ENCODE measurements around the gene SLMAP.

The SLMAP gene

DNA sequence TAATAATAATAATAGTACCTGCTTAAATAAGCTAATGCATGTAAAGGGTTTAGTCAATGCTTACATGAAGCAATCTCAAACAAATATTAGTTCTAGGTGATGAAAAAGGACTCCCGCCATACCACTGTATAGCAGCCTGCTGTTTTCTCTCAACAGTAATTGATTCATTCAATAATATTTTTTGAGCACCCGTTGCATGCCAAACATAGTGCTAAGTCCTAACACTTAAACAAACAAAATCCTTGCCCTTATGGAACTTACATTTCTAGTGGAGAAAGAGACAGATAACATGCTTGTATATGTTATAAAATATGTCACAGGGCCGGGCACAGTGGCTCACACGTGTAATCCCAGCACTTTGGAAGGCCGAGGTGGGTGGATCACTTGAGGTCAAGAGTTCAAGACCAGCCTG lies 190.9 kb downstream of the SLMAP start:
- H3K4me2 ChIP-seq: no peak overlapping the region
- no peak overlapping the region for H2AFZ ChIP-seq (ENCODE audit: low read depth)
- TF ChIP-seq, protein P1, sequence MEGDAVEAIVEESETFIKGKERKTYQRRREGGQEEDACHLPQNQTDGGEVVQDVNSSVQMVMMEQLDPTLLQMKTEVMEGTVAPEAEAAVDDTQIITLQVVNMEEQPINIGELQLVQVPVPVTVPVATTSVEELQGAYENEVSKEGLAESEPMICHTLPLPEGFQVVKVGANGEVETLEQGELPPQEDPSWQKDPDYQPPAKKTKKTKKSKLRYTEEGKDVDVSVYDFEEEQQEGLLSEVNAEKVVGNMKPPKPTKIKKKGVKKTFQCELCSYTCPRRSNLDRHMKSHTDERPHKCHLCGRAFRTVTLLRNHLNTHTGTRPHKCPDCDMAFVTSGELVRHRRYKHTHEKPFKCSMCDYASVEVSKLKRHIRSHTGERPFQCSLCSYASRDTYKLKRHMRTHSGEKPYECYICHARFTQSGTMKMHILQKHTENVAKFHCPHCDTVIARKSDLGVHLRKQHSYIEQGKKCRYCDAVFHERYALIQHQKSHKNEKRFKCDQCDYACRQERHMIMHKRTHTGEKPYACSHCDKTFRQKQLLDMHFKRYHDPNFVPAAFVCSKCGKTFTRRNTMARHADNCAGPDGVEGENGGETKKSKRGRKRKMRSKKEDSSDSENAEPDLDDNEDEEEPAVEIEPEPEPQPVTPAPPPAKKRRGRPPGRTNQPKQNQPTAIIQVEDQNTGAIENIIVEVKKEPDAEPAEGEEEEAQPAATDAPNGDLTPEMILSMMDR (conservative IDR thresholded peaks at IDR 0.05; ENCODE audit: low read depth, low read length): no peak
- H3K36me3 ChIP-seq (ENCODE audit: insufficient read depth): no peaks in the 10 kb centered on the region
- H3K79me2 ChIP-seq (ENCODE audit: insufficient read depth, low read depth): no peaks in the 10 kb centered on the region
- no peaks in the 10 kb centered on the region for H3K4me1 ChIP-seq (ENCODE audit: low read depth, poor library complexity, severe bottlenecking)
- no peak overlapping the region for H3K27ac ChIP-seq
- no peaks in the 10 kb centered on the region for H4K20me1 ChIP-seq (ENCODE audit: insufficient read depth)
- no peak overlapping the region for H3K4me3 ChIP-seq (IDR thresholded peaks at IDR 0.05; ENCODE audit: insufficient read depth, low read depth, low read length)
- H3K9ac ChIP-seq: no peak overlapping the region
- no peaks in the 10 kb centered on the region for H3K27me3 ChIP-seq (ENCODE audit: insufficient read depth, low read depth)

DNA sequence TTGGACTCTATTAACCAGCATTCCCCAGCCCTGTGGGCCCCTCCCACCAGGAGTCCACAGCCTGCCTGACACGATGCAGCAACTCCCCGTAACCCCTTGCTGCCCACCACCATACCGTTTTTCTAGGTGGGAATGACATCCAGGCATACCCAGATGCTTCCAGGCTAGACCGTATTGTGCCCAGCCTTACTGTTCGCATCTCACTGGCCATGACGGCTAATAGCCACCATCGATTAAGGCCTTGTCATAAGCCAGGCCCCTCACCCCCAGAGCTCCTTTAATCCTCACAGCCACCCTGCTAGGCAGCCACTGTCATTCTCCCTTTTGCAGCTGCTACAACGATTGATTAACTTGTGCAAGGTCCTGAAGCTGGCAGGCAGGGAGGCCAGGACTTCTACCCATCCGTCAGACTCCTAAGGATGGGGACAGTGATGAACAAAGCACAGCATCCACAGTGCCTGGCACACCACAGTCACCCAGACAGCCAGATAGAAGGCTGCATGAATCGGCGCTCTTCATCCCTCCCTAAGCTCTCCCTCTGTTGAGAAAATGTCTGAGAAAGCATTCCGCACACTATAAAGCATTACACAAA lies 192.1 kb downstream of the SLMAP start:
- Histone ChIP-seq H3K9ac (no peak overlapping the region), H3K36me3 (ENCODE audit: insufficient read depth) (no peaks in the 10 kb centered on the region), H3K4me3 (IDR thresholded peaks at IDR 0.05; ENCODE audit: insufficient read depth, low read depth, low read length) (no peak overlapping the region), H3K27ac (no peak overlapping the region), H4K20me1 (ENCODE audit: insufficient read depth) (no peaks in the 10 kb centered on the region), H3K4me2 (no peak overlapping the region), H3K79me2 (ENCODE audit: insufficient read depth, low read depth) (no peaks in the 10 kb centered on the region), H2AFZ (ENCODE audit: low read depth) (no peak overlapping the region), H3K4me1 (ENCODE audit: low read depth, poor library complexity, severe bottlenecking) (no peaks in the 10 kb centered on the region), H3K27me3 (ENCODE audit: insufficient read depth, low read depth) (no peaks in the 10 kb centered on the region)
- TF ChIP-seq, protein P1 (conservative IDR thresholded peaks at IDR 0.05; ENCODE audit: low read depth, low read length): no peak

DNA sequence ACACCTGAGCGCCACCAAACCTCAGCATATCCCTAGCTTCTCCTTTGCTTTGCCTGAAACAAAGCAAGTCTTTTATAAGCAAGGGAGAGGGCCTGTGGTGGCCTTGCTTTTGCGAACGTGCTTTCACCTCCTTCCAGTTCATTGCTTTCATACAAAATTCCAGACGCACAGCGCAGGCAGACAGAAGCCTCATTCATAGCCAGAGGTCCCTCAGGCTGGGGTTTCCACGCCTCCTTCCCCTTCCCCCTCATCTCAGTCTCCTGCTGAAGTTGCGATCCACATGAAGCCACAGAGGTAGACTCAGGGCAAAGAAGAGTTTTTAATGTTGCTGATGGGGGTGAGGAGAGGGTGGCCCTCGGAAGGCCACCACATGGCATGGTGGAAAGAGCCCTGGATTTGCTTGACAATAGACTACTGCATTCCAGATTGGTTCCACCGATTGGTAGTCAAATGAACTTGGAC lies 192.7 kb downstream of the SLMAP start:
- Histone ChIP-seq H3K36me3 (ENCODE audit: insufficient read depth) (no peaks in the 10 kb centered on the region), H2AFZ (ENCODE audit: low read depth) (no peak overlapping the region), H3K27me3 (ENCODE audit: insufficient read depth, low read depth) (no peaks in the 10 kb centered on the region), H3K27ac (no peak overlapping the region), H4K20me1 (ENCODE audit: insufficient read depth) (no peaks in the 10 kb centered on the region), H3K4me3 (IDR thresholded peaks at IDR 0.05; ENCODE audit: insufficient read depth, low read depth, low read length) (no peak overlapping the region), H3K9ac (no peak overlapping the region), H3K79me2 (ENCODE audit: insufficient read depth, low read depth) (no peaks in the 10 kb centered on the region), H3K4me1 (ENCODE audit: low read depth, poor library complexity, severe bottlenecking) (no peaks in the 10 kb centered on the region), H3K4me2 (no peak overlapping the region)
- TF ChIP-seq, protein P1 (conservative IDR thresholded peaks at IDR 0.05; ENCODE audit: low read depth, low read length): no peak

DNA sequence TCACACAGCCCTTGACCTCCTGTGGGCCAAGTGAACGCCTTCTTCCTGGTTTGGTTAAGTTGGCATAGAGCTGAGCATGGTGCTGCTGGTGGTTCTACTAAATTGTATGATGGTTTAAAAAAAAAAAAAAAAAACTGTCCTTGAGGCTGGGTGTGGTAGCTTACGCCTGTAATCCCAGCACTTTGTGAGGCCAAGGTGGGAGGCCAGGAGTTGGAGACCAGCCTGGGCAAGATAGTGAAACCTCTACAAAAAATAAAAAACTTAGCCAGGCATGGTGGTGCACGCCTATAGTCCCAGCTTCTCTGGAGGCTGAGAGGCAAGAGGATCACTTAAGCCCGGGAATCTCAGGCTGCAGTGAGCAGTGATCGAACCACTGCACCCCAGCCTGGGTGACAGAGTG lies 193.2 kb downstream of the SLMAP start:
- no peak overlapping the region for H3K4me3 ChIP-seq (IDR thresholded peaks at IDR 0.05; ENCODE audit: insufficient read depth, low read depth, low read length)
- H3K27ac ChIP-seq: no peak overlapping the region
- no peak overlapping the region for H3K4me2 ChIP-seq
- H3K9ac ChIP-seq: no peak overlapping the region
- H2AFZ ChIP-seq (ENCODE audit: low read depth): no peak overlapping the region
- H3K27me3 ChIP-seq (ENCODE audit: insufficient read depth, low read depth): no peaks in the 10 kb centered on the region
- no peaks in the 10 kb centered on the region for H3K4me1 ChIP-seq (ENCODE audit: low read depth, poor library complexity, severe bottlenecking)
- H4K20me1 ChIP-seq (ENCODE audit: insufficient read depth): no peaks in the 10 kb centered on the region
- H3K36me3 ChIP-seq (ENCODE audit: insufficient read depth): no peaks in the 10 kb centered on the region
- TF ChIP-seq, protein P1 (conservative IDR thresholded peaks at IDR 0.05; ENCODE audit: low read depth, low read length): no peak
- no peaks in the 10 kb centered on the region for H3K79me2 ChIP-seq (ENCODE audit: insufficient read depth, low read depth)

Measured in KMS-11 (cell line).